Activated CD4-positive, alpha-beta T cell treated with anti-CD3 and anti-CD28 coated beads, Interleukin-2, amount 50 U/mL, for 24 hours (primary cell): ENCODE results near the gene CFAP97.
"Not testable (repeated sequence)": the region's sequence is repeated elsewhere in the genome, so short reads cannot be mapped to it uniquely, and the experiment has no call there.

Source experiments
- DNase-seq, 2 donors: peaks; one replicate each; pipeline ENCODE4 v3.0.0-alpha.2; 2020; ENCODE audit warnings: low read depth in 1 of 2, low spot score in 1 of 2

Gene CFAP97

DNA sequence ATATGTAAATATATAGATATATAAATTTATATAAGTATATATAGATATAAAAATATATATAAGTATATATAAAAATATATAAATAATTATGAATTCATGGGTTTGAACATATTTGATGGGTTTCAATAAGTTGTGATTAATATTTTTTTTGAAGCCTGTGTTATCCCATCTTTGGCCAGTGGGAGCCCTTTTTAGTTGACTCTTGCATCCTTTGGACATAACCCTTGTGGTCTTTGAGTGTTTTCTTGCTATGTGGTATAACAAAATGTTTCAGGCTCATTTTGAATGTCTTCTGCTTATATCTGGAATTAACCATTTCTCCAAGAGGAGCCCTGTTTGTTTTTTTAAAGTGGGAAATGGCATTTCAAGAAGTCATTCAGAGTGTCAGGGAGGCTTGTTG is 20.8 kb upstream of the CFAP97 start:
- no peak for DNase-seq

DNA sequence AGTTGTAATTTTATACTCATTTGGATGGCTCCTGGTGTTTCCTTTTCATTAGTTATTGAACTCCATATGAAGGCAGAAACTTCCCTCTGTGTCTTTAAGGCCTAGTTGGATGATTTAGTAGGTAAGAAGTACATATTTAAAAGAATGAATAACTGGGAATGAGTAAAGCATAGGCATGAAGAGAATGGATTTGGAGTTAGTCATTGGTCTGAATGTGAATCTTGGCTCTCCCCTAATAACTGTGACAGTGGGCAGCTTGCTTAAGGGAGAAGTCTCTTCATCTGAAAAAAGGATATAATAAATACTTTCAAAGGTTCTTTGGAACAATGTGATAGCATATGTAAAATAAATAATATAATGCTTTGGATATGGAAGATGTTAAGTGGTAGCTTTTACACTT is 18.8 kb upstream of the CFAP97 start:
- DNase-seq, result no peak

DNA sequence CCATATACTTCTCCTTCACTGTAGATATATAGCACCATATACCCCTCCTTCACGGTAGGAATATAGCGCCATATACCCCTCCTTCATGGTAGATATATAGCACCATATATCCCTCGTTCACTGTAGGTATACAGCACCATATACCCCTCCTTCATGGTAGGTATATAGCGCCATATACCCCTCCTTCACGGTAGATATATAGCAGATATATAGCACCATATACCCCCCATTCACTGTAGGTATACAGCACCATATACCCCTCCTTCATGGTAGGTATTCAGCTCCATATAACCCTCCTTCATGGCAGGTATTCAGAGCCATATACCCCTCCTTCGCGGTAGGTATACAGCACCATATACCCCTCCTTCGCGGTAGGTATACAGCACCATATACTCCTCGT is 18.1 kb upstream of the CFAP97 start:
- DNase-seq, result no peak

DNA sequence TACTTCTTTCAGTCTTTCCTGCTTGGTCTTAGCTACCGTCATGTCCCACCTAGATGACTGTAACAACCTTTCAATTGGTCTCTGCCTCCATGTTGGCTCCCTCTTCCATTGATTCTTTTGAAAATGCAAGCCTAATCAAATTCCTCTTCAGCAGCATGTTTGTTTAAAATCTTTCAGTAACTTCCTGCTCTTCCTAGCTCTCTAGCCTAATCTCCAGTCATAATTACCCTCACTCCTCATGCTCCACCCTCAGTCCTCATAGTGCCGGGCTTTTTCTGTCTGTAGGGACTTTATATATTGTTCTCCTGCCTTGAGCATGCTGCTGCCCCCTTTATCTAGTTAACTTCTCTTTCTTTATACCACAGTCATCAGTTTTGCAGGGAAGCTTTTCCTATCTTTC is 17.7 kb upstream of the CFAP97 start:
- DNase-seq, result no peak

DNA sequence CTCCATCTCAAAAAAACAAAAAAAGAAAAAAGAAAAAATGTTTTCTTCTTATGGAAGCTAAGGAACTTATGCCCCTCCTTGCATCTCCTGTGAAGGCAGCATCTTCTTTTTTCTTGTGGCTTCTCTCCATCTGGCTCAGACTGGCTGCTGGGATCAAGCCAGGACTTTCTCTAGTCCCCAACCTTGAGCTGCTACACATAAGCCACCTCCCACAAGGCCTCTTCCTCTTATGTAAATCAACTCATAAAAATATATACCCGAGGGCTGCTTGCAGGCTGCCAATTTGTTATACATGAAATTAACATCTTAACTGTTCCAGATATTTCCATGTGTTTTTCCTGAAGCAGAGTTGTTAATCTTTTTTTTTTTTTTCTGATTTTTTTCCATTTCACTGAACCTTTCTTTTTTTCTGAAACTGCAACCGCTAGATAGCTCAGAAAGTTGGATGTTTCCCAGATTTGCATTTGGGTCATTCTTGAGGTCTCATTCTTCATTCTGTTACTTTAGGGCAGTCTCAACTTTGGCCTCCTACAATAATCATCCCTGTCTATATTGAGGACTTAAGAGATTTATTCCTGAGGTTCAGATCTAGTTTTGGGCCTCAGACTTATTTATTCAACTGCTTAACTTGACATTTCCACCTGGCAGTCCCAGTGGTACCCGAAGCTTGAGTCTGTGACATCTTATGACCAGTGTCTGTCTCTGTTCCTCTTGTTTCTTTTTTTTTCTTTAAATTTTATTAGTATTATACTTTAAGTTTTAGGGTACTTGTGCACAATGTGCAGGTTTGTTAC is 15.9 kb upstream of the CFAP97 start:
- no peak for DNase-seq

DNA sequence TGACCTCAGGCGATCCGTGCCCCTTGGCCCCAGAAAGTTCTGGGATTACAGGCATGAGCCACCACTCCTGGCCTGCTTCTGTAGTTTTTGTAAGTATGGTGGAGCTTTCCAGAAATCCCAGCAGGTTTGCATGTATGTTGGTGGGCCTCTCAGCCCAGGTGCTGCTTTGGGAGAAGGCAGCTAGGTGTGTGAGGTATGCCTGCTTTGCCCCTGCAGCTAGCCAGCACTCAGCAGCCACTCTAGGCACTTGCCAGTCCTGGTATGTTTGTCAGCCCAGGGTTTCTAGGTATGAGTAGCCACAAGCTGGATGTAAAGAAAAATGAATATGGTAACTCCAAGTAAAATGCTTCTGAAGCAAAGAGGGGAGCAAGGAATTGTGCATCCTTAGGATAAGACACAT is 14.5 kb upstream of the CFAP97 start:
- no peak for DNase-seq

DNA sequence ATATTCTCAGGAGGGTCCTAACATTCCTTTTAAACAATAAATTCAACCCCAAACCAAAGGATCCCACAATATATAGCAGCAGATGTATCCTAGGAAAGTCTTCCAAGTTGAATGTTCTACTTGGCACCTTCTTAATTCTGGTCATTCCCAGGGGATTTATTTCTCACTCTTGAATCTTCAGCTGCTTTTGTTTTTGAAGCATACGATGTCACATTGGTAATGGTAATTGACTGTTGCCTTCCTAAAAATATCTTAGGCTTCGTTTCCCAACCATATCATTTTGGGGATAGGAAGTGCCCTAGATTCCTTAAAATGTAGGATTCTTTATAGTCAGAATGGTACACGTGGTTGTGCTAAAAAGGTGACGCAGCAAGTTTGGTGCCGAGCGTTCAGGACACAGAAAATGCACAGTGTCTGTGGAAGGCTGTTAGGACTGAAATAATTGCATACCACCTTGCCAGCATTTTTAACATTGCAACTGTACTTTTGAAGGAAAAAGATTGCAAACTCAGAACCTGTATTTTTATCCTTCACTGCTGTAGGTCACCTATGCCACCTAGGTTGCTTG is 13.7 kb upstream of the CFAP97 start:
- DNase-seq, result no peak

DNA sequence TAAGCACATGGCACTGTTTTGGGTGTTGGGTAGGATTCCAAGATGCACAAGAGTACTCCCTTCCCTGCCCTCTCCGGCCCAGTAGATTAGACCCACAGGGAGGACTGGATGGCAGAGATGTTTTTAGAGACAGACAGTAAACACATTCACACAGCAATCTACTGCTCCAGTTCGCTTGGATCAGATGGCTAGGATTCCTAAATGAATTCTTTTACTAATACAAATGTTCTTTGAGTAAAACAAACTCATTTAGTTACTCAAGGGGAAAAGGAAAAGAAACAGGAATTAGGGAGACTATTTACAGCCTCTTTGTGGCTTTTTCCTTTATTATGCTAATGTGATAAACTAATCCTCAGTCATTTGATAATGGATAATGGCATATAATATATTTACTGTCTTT is 11.5 kb upstream of the CFAP97 start:
- no peak for DNase-seq

DNA sequence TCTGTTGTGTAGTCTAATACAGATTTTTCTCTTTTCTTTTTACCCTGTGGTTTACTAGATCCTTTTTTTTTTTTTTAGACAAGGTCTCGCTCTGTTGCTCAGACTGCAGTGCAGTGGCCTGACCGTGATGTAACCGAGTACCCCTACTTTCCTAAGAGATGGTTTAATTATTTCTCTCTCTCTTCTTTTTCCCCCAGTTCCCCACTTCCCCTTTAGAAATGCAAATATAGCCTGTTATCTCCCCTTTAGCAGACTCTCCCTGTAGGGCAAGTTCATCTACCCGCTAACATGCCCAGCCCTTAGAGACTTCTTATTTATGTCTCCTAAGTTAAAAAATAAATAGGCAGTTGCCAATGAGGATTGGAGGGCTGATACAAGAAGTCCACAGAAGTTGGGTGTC is 10.1 kb upstream of the CFAP97 start:
- no peak for DNase-seq

DNA sequence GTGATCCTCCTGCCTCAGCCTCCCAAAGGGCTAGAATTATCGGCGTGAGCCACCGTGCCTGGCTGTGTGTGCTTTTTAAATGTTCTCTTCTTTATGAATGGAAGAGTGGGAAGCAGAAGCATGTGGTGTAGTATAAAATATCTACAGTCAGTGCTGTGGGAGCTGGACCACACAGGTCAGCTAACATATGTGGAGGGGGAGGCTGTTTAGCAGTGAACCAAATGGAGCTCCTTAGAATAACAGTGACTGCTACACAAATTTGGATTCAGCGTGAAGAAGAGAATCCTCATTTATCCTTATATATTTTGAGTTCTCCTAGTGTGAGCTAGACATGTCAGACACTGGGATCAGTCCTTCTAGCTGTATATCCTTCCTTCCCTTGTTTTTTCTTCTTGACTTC is 8.8 kb upstream of the CFAP97 start:
- DNase-seq, result no peak

DNA sequence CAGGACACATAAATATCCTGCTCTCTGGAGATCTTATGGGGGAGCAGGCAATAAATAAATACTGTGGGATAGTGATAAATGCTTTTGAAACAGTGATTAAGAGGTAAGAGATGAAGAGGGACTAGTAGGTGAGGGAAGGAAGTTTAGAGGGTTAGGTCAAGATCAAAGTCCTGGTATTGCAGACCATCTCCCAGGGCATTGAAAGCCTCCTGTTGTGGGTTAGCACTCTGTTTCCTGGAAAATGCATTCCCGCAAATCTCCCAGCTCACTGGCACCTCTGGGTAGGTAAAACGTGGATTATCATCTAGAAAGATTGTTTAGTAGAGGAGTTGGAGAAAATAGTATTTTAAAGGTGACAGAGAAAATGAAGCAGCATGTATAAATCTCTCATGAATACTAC is 7.8 kb upstream of the CFAP97 start:
- no peak for DNase-seq

DNA sequence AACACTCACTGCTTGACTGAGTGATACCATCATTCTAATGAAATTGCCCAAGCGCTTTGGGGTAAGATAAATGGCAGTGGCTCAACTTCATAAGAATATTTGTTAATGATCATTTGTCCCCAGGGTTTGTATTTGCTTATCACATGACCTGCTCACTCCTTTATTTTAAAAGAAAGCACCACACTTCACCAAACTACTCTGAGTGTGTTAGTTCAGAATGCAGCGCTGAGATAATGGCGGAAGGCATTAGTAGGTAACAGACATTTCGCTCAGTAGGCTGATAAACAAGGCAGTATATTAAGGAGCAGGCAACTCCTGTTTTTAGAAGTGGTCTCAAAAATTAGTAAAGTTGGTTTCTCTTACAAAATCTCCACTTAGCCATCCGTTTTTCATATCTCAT is 7.2 kb upstream of the CFAP97 start:
- DNase-seq, result no peak

DNA sequence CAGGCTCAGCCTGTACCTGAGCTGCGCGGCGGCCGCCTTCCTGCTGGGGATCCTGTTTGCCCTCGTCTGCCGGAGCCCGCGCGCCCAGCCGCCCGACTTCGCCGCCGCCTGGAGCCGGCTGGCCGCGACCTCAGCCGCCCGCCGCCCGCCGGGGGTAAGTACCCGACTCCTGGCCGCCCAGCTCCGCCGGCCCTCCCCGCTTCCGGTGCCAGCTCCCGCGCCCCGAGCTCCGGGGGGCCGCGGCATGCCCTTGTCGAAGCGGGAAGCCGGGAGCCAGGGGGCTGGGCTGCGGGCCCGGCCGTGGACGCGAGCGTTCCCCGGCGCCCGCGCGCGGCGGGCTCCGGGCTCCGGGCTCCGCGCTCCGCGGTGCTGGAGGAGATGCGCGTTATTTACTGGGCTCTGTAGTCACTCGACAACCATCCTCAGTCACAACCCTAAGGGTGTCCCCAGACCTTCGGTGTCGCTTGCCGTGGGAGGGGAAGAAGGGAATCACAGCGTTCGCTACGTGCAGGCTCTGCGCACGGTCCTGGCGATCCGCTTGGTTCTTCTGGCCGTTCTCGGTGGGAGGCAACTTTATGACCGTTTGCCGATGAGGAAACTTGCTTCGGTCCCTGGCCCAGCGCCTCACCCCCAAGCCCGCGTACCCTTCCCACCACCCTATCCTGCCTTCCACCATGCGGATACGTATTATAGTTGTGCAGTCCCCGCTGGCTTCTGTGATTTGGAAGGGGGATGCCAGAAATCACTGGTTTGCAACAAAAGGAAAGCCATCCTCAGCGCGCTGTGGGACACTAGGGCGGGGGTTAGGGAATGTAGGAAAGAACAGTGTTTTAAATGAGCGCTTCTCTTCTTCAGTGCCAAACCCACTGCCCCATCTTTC is 6.5 kb upstream of the CFAP97 start:
- no peak for DNase-seq

DNA sequence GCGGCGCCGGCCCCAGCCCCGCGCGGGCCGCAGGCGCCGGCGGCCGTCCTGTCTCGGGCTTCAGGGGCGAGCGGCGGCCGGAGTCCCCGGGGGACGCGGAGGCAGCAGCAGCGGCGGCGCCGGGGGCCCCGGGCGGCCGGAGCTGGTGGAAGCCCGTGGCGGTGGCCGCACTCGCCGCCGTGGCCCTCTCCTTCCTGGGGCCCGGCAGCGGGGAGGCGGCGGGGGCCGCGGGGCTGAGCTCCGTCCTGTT is 6.0 kb upstream of the CFAP97 start:
- not testable (repeated sequence) for DNase-seq

DNA sequence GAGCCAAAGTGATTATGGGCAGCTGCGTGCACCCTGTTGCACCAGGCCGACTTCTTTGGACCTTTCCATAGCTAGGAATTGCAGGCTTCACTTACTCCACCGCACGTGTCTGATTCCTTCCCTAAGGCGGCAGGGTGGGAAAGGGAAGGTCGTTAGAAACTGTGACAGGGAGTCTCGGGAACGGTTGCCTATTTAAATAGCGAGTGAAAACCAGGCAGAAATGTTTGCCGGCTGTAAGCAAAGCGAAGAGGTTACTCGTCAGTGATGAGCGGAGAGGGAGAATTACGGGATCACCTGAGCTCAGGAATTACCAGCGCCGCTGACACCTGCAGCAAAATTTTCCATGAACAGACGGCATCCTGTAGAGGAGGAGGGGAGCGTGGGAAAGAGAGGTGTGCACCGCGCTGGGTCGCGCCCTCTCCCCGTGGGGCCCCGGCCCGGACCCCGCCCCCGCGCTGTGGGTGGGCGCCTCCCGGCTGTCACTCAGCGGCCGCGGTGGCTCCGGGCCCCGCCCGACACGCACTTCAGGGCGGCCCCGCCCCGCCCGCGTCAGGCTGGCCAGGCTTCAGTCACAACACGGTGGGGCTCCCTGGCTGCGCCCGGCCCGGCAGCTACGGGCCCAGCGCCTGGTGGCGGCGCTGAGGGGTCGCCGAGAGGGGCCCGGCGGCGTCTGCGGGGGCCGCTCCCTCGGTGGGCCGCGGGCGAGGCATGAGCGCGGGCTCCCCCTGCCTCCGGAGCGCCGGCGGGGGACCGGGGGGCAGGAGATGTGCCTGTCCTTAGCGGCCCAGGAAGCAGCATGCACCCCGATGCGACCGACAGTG is 5.4 kb upstream of the CFAP97 start, which contains the start of gene SNX25:
SNX25 (plus strand) TSS at position 568 of the 821 bp plus-strand sequence; CDS start at position 797, 229 bp downstream.
- DNase-seq, result peak; percentile 72 to 73

DNA sequence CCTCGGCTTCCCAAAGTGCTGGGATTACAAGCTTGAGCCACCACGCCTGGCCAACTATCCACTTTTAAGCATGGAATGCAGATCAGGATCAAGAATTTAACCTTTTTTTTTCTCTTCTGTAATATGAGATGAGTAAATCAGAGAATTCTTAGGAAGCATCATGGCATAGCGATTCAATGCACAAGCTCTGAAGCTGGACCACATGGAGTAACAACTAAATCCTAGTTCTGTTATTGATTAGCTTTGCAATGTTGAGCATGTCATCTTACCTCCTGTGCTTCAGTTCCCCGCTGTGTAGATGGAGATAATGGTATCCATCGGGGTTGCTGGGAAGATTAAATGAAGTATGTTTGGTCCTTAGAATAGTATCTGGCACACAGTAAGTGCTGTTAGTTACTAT is 3.7 kb upstream of the CFAP97 start:
- DNase-seq, result no peak

DNA sequence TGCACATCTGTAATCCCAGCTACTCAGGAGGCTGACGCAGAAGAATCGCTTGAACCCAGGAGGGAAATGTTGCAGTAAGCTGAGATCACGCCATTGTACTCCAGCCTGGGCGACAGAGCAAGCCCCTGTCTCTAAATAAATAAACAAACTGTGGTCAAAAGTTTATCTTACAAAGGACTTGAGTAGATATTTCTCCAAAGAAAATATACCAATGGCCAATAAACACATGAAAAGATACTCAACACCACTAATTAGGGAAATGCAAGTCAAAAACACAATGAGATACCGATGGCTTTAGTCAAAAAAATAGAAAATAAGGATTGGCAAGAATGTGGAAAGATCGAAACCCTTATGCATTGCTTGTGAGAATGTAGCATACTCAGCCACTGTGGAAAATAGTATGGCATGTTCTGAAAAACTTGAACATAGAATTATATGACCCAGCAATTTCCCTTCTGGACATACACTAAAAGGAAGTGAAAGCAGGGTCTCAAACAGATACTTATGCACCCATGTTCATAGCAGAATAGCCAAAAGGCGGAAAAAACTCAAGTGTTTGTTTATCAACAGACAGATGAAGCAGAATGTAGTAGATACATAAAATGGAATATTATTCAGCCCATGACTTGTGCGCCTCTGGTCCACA is 2.0 kb upstream of the CFAP97 start:
- no peak for DNase-seq

DNA sequence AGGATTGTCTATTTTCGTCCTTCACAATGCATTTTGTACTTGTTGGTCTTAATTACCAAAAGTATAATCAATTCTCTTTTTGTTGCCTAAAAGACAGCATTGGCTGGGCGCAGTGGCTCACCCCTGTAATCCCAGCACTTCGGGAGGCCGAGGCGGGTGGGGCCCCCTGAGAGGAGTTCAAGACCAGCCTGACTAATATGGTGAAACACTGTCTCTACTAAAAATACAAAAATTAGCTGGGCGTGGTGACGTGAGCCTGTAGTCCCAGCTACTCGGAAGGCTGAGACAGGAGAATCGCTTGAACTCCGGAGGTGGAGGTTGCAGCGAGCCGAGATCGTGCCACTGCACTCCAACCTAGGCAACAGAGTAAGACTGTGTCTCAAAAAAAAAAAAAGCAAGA is 1.3 kb upstream of the CFAP97 start:
- DNase-seq, result not testable (repeated sequence)

DNA sequence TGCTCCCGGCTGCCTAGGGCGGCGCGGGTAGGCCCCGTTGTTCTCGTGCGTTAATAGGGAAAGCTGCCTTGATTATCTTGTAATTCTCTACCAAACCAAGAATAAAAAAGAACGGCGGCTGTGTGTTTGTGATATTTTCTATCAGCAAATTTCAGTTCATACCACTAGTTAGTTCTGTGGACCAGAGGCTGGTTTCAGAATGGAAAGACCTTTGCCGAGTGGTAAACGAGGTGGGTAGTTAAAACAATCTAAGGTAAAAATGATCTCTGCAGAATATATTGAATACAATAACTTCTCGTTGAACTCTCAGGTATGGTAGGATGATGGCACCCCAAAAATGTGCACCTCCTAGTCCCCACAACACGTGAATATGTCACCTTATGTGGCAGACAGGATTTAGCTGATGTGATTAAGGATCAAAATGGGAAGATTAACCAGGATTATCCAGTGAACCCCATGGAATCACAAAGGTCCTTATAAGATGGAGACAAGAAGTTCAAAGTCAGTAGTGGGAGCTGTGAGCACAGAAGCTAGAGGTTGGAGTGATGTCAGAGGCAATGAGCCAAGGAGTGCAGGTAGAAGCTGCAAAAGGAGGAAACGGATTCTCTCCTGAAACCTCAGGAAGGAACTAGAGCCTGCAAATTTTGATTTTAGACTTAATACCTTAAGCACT is 574 bp upstream of the CFAP97 start:
- DNase-seq, result no peak

DNA sequence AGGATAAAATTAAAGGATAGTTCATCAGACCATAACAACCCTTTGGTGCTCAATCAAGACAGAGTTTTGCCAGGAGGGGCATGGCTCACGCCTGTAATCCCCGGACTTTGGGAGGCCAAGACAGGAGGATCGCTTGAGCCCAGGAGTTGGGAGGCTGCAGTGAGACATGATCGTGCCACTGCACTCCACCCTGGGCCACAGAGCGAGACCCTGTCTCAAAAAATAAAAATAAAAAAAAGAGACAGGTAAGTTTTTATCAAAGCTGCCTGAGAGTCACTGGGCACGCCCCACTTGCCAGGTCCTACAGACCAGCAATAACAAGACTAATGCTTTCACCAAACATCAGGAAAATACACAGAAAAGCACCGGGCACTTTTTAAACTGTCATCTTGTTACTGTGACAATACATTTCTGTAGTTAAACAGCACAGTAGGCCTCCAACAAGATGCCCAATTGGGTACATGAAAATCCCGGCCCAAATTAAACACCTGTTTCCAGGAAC is 765 bp downstream of the CFAP97 start:
- DNase-seq, result no peak
